H4 (cell line): ENCODE results near the gene H2BW2. TPM values are rescaled to one million over a fixed set of nuclear protein-coding genes. Genes with fewer than 3 reads are reported as not detected.
"Not testable (repeated sequence)": the region's sequence is repeated elsewhere in the genome, so short reads cannot be mapped to it uniquely, and the experiment has no call there.

Source experiments
- DNase-seq: peaks from one replicate; pipeline ENCODE4 v3.0.0-alpha.2; 2015; ENCODE audit warnings: low spot score
- total RNA-seq: library from RNA; depleted of rRNA; stranded (reverse); fragments of >200 nt; shearing (Covaris generic); gene quantifications from 2 replicates; pipeline ENCODE4 v1.2.3, GENCODE V29; 2014; rRNA removed

The H2BW2 gene
- total RNA-seq: not detected in 2 replicates

DNA sequence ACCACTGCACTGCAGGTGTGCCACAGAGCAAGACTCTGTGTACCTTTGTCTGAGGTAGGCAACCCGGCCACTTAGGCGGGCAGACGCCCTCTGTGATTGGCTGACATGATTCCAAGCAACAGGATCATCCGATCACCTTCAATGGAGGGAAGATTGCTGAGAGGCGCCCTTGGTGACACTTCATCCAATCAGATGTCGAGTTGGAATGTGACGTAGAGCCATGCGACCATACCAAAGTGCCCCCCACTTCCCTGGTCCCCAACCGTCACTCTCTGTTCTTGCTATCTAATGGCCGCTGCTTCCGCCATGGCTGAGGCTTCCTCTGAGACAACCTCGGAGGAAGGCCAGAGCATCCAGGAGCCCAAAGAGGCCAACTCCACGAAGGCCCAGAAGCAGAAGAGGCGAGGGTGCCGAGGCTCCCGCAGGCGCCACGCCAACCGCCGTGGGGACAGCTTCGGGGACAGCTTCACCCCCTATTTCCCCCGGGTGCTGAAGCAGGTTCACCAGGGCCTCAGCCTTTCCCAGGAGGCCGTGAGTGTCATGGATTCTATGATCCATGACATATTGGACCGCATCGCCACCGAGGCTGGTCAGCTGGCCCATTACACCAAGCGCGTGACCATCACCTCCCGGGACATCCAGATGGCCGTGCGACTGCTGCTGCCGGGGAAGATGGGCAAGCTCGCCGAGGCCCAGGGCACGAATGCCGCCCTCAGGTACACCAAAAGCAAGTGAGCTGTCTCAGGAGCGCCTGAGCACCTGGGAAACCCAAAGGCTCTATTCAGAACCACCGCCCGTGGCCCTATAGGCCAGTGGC lies at the start of gene H2BW2:
Gene H2BW2 (plus strand): TSS at position 268 of the 817 bp plus-strand sequence. CDS start 39 bp downstream, at position 307.
- no peak for DNase-seq

DNA sequence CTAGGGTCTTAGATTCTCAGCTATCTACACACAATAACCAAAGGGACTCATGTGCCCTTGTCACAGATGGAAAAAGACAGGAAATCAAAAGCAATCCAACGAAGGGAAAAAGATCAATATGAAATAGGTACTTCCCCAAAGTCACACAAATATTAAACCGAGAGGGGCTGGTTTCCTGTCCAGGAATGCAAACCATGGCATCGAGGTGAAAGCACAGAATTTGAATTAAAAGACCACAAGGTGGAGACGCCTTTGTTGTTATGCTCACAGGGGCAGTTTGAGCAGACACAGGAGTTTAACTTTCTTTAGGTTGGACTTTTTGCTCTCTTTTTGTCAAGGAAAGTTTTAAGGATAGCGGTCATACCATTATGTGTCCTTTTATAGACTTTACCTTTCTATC lies 40.5 kb upstream of the H2BW2 start:
- no peak for DNase-seq

DNA sequence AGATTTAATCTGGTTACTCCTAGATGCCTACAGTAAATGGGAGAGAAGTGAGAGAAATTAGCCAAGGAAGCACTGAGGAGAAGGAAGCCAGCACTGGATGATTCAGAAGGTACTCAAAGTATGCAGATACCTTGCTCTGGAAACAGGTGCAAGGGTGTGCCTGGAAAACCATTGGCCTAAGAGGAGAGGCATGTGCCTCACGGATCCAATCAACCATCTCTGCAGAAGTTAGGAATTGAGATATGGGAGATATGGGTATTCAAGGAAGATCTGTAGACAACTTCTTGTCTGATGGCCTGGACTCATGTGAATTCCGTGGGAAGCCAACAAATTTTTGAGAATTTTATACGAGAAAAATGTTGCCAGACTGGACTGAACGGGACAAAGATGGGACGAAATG lies 30.9 kb upstream of the H2BW2 start:
- DNase-seq: no peak

DNA sequence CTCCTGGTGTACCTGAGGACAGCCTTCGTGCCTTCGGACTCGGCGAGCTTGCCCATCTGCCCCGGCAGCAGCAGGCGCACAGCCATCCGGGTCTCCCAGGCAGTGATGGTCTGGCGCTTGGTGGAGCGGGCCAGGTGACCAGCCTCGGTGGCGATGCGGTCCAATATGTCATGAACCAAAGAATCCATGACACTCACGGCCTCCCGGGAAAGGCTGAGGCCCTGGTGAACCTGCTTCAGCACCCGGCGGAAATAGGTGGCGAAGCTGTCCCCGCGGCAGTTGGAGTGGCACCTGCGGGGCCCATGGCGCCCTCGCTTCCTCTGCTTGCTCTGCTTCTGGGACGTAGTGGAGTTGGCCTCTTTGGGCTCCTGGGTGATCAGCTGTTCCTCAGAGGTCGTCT lies 26.6 kb upstream of the H2BW2 start:
- DNase-seq: no peak

DNA sequence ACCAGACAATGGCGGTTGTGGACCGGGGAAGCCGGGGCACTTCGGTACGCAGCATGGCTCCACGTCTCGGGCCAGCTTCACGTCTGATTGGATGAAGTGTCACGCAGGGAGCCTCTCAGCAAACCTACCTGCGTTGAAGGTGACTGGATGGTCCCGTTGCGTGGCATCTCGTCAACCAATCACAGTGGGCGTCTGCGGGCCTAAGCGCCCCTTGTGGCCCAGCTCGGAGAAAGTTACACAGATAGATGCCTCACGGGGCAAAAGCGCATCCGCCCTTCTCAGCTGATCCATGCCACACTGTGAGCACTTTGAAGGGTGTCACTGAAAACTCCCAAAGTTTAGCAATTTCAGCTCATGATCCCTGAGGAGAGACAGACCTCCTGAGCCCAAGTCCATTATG lies 26.1 kb upstream of the H2BW2 start, which contains the start of gene H2BW1:
Gene H2BW1 (minus strand): TSS at position 103 of the 400 bp plus-strand sequence. CDS start 132 bp downstream, outside the sequence.
- no peak for DNase-seq

DNA sequence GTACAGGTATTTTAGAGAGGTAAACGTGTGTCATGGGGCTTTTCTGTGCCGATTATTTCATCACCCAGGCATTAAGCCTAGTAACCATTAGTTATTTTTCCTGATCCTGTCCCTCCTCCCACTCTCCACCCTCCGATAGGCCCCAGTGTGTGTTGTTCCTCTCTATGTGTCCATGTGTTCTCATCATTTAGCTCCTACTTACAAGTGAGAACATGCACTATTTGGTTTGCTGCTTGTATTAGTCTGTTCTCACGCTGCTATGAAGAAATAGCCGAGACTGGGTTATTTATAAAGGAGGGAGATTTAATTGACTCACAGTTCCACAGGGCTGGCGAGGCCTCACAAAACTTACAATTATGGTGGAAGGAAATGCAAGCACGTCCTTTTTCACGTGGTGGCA lies 24.2 kb upstream of the H2BW2 start:
- not testable (repeated sequence) for DNase-seq

DNA sequence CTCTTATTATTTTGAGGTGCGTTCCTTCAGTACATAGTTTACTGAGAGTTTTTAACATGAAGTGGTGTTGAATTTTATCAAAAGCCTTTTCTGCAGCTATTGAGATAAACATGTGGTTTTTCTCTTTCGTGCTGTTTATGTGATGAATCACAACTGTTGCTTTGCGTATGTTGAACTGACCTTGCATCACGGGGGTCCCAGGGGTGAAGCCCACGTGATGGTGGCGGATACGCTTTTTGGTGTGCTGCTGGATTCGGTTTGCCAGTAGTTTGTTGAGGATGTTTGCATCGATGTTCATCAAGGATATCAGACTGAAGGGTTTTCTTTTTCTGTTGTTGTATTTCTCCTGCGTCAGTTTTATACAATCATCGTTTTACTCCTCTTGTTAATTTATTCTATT lies 21.6 kb upstream of the H2BW2 start:
- DNase-seq: peak; percentile 8

DNA sequence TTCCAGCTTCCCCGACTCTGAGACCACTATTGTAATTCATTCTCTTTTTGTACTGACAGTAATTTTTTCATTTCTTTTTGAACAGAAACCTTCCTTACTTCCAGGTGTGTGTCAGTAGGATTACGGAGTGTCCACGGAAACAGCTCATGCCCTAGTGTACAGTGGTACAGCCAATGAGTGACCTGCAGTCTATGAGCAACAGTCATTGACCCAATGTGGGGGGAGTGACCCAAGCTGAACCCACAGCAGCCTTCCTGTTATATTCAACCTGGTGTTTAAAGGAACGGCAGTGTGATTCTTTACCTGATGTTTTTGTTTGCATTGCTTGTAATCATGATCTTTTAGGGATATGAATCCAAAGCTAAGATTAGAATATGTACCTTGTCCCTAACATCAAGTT lies 1.2 kb downstream of the H2BW2 start:
- no peak for DNase-seq

DNA sequence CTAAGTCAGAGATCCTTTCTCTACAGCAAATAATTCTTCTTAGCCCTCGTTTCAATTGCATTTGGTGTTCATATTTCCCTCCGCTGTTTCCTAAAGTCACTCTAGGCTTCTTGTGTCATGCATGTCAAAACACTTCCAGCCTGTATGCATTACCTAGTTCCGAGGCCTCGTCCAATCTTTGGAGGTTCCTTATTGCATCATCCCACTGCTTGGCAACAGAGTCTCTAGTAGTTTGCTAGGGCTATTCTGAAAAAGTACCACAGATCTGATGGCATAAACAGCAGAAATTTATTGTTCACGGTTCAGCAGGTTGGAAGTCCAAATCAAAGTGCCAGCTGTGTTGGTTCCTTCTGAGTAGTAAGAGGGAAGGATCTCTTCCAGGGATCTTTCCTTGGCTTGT lies 5.9 kb downstream of the H2BW2 start:
- no peak for DNase-seq

DNA sequence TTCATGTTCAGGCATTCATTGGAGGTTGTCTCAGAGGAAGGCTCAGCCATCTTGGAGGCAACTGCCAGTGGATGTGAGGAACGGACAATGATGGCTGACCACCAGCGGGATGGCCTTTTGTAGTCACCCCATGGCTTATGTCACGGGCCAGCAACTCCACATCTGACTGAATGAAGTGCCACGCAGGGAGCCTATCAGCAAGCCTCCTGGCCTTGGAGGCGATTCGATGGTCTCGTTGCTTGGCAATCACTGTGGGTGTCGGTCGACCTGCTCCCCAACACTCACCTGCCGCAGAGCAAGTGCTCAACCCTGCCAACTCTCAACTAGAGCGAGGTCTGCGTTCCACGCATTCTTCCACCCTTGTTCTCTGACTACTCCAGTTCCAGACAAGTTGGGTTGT lies 7.4 kb downstream of the H2BW2 start:
- DNase-seq: no peak

DNA sequence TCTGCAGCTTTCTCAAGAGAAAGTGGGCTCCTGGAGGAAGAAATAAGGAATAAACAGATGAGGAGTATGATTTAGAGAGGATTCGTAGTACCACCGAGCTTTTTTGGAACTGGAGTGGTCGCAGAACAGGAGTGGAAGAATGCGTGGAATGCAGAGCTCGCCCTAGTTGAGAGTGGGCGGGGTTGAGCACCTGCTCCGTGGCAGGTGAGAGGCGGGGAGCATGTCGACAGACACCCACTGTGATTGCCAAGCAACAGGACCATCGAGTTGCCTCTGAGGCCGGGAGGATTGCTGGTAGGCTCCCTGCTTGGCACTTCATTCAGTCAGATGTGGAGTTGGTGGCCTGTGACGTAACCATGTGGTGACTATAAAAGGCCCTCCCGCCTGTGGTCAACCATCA lies 15.2 kb downstream of the H2BW2 start:
- DNase-seq: not testable (repeated sequence)

DNA sequence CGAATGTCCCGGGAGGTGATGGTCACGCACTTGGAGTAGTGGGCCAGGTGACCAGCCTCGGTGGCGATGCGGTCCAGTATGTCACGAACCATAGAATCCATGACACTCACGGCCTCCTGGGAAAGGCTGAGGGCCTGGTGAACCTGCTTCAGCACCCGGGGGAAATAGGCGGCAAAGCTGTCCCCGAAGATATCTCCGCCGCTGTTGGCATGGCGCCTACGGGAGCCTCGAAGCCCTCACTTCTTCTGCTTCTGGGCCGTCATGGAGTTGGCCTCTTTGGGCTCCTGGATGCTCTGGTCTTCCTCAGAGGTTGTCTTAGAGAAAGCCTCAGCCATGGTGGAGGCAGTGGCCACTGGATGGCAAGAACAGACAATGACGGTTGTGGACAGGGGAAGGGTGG lies 22.9 kb downstream of the H2BW2 start:
- DNase-seq: not testable (repeated sequence)

DNA sequence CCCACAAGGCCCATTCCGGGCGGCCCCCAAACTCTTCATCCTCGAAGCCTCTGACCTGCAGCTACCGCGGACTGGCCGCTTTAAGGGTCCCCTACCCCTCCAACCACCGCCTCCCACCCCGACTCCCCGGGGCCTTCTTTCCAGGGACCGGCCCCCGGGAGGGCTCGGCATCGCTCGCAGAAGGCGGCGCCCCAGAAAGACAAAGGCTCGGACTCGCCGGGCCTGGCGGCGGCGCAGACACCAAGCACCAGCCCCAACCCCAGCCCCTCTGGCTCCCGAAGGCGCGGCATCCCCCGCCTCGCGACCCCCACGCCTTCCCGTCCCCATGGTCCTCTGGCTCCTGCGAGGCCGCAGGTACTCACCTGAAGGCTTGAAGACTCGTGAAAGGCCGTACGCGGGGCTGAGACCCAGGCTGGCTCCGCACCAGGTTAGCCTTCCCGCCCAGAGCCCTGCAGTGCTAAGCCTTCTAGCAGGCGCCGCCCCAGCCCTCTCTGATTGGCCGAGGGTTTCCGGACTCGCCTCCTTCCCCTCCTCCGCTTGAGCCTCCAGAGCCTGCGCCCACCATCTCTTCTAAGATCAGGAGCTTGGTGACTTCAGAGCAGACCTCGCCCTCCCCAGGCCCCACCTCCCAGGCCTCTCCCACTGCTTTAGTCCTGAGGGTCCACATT lies 36.2 kb downstream of the H2BW2 start, which contains the start of gene TMSB15C:
Gene TMSB15C (minus strand): TSS at position 459 of the 668 bp plus-strand sequence.
- DNase-seq: not testable (repeated sequence)

DNA sequence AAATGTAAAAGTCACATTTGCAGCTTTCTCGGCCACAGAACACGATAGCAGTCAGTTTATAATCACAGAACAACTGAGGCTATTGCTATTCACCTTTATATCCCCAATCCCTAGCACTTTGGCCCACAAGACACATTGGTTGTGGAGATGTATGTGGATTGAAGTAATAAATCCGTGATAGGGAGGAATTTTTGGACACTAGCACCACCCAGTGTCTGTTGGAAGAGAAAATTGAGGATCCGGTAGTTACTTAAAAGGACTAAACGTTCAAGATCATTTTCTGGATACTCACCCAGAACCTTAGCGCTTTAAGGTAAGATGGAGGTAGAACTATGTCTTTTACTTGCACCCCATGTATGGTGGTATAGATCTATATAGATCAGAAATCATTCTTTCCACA lies 38.1 kb downstream of the H2BW2 start:
- not testable (repeated sequence) for DNase-seq

DNA sequence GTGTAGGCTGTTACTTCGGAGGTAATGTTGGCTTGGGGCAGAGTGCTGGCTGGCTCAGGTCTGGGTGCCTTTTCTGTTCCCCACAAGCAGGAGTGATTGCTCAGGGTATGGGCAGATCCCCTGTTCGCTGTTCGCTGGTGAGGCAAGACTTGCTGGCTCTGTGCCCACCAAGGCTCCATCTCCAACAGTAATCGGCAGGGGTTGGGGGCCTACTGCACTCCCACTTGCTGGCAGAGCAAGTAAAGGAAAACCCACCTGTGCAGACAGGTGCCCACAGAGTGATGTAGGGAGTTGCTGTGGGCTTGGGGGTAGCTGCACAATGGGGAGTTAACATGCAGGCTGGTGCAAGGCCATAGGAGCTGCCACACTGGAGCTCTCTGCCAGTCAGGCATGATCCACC lies 44.3 kb downstream of the H2BW2 start:
- no peak for DNase-seq

DNA sequence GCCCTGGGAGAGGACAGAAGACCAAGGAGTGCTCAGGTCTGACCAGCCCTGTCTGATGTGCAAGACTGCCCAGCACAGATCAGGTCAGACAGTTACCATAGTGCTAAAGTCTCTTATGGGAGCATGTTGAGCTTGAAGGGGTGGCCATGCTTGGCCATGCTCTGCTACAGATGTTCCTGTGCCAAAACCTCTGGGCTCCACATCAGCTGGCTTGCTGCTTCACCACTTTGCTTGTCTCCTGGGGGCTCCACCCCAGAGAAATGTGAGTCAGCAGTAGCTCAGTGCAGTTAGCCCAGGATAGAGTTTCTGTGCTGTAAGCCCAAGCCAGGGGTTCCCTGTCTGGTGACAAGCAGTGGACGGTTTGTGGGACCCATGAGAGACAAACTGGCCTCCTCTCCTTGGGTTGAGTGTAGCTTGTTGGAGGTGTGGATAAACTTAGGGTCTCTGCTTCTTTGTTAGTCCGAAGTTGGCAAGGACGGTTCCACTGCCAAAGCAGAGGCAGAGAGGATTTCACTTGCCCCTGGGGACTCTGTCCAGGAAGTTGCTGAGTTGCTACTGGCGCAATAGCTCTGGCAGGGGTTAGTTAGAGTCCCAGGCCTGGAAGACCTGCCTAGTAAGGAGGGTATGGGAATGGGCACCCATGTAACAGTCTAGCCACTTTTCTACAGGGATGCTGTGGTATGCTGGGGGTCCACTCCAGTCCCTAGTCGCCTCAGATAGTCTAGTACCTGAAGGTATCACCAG lies 45.0 kb downstream of the H2BW2 start:
- no peak for DNase-seq

DNA sequence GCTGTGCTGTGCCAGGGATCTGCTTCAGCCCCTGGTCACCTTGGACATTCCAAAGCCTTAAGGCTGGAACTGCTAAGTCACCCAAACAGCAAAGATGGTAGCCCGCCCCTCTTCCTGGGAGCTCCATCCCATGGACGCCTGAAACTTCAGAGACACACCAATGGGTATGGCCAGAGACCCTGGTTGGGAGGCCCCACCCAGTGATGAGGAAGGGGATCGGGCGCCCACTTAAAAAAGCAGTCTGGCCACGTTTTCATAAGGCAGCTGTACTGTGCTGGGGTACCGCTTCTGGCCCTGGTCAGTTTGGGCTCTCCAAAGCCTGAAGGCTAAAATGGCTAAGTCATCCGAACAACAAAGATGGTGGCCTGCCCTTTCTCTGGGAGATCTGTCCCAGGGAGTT lies 45.7 kb downstream of the H2BW2 start:
- no peak for DNase-seq

DNA sequence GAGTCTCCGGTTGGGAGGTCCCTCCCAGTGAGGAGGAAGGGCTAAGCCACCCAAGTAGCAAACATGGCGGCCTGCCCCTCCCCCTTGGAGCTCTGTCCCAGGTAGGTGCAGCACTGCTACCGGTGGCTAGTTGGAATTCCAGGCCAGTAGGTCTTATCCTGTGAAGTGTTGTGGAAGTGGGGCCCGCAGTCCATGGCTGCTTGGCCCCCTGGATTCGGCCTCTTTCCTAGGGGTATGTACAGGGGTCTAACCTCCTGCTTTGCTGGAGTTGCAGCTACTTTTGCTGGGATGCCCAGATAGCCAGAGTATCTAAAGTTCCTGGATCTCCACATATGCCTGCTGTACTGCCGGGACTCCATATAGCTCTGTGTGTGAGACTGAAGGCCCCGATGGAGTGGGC lies 46.2 kb downstream of the H2BW2 start:
- no peak for DNase-seq
